Measurements from ENCODE around the gene RBMS3.
"Not testable (repeated sequence)": the region's sequence is repeated elsewhere in the genome, so short reads cannot be mapped to it uniquely, and the experiment has no call there.

The RBMS3 gene

DNA sequence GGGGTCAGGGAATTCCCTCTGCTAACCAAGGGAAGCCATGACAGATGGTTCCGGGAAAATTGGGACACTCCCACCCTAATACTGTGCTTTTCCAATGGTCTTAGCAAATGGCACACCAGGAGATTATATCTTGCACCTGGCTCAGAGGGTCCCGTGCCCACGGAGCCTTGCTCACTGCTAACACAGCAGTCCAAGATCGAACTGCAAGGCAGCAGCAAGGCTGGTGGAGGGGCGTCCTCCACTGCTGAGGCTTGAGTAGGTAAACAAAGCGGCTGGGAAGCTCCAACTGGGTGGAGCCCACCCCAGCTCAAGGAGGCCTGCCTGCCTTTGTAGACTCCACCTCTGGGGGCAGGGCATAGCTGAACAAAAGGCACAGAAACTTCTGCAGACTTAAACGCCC, 389.6 kb downstream of the RBMS3 start:
- DNase-seq (ENCODE audit: low read depth, low spot score): not testable (repeated sequence)

DNA sequence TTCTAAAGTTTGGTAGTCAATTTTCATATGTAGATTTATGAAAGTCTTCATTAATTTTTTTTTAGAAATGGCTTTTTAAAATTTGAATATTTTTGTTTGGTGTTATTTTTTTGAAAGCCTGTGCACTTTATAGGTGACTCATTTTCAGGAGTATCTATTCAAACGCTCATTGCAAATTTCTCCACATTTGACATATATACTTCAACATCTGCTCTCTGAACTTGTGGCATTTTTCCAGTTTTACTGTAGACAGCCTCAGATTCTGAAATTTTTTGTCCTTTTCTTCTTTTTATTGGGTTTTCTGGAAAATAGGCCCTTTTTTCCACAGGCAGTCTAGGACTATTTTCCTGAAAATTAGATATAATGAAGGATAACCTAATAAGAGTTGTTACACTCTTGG, 396.6 kb downstream of the RBMS3 start:
- no peak for DNase-seq (ENCODE audit: low read depth, low spot score)

DNA sequence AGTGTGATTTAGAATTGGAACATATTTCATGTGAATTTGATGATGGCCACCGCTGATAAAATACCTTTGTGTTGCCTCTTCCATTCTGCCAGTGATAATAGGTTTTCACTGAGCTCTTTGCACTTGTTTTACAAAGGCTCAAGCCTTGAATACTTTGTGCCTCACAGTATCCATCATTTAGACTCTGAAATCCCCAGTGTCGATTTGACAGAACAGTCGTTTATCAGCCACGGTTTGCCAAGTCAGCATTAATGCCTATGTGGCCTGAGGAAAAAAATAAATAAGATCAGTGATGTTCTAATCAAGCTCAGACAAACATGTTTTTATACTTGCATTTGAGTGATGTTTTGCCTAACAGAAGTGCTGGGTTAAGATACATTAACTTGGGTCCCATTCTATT, 399.1 kb downstream of the RBMS3 start:
- DNase-seq (ENCODE audit: low read depth, low spot score): no peak

DNA sequence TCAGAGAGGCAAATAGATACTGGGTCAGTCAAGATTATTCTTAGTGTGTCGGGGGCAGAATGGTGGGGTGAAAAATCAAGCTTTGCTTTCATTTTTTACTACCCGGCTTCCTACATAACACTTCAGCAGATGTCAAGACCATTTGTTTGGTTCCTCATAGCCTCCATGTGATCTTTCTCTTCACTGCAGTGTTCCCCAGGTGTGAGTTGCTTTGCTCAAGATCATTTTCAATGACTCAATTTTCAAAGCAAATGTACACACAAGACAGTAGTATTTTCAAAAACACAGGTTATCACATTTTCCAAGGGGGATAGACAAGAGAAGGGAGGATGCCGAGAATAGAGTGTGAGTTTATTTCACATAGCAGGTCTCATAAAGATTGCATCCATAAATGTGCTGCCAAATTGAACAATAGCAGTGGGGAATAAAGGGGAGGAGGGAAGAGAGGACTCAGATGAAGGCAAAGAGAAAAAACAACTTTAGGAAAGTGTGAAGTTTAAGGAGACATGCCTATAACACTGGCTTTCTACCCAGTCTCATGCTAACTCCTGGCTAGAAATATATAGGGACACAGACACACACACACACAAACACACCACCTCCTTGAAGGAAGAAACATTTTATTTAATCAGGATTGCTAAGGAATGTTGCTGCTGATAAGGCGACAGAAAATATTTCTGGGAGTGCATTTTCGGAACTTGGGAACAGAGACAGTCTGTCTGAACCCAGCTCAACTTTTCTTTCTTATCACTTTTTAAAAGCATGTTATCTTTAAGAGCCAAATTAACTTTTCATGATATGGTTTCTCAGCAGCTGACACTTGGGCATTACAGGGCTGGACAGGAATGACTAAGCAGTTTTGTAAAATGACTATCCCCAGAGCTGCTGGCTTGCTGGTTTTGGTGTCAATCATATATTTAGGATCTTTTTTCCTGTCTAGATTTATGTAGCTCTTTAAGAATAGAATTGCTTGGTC, 402.4 kb downstream of the RBMS3 start:
- no peak for DNase-seq (ENCODE audit: low read depth, low spot score)

DNA sequence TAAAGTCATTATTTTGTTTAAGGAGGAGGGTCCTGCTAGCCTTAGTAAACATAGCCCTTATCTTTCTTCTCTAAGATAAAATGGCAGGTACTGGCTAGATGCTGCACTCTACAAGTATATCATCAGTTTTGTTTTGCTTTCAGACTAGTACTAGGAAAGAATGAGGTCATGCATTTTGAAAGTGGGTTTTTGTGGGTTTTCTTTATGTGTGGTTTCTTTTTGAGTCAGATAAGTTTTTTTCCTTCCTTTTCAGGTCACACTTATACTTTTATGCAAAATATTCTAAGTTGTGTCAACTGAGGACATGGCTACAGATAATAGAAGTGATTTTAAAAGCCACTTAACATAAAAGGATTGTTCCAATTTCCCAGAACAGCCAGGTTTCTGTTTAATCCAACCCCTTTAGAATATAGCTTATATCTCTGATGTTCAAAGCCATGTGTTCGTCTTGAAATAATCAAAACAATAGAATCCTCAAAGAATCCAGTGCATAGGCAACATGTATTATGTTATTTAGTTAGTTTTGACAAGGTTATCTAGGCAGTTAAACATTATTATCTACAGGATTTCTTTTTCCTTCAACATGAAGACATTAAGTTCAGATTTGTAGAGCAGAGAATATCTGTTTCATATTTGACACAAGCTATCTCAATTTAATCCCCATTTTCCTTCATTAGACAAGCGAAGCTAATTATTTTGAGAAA, 406.2 kb downstream of the RBMS3 start:
- no peak for DNase-seq (ENCODE audit: low read depth, low spot score)

DNA sequence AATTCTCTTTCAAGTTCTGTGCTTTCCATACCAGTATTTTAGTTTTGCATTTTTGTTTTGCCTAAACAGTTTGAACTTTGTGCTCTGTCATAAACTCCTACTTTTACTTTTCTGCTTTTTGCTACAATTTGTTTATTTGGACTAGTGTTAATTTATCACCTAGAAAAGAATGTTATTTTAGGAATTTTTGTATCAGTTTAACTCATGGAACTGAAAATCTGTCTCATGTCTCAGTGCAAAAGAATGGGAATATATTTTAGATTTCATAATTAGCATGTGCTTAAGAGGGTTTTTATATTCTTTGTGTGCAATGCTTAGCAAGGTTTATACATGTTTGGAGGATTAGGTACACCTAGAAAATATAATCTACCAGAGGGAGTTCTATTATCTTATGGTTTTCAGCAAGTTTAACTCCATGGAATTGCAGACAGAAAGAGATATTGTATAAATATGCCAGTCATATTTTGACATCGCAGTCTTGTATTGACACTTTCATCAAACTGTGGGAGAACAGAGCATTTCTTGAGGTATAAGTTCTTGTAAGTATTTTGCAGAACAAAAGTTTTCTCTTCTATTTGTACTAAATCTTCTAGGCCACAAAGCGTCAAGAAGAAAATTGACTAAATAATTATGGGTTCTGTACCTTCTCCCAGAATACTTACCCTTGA, 409.9 kb downstream of the RBMS3 start:
- DNase-seq (ENCODE audit: low read depth, low spot score): no peak

- DNase-seq (ENCODE audit: low read depth, low spot score): no peak
These were observed 413.0 kb downstream of the RBMS3 start for GRCh38 chr3:29693863-29694262.

DNA sequence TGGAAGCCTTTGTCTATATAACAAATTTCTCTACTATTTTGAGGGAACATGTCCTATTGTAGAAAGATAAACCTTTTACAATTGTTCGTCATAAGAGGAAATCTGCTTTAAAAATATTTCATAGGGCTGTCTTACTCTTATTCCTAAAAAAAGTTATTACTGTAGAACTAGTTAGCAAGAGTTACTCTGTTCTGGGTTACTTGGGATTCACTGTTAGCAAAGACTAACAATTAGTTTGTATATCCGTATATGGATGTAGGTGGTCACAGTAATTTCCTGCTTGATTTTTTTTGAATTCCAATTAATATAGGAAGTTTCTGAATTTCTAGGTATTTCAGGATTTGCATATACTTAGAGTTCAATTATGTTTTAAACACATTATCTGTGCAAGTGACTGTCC, 413.5 kb downstream of the RBMS3 start:
- DNase-seq (ENCODE audit: low read depth, low spot score): no peak

GRCh38 chr3:29694783-29695182, 413.9 kb downstream of the RBMS3 start:
- no peak for DNase-seq (ENCODE audit: low read depth, low spot score)

GRCh38 chr3:29695201-29695600, 414.3 kb downstream of the RBMS3 start:
- DNase-seq (ENCODE audit: low read depth, low spot score): no peak

- DNase-seq (ENCODE audit: low read depth, low spot score): no peak
These were observed 414.9 kb downstream of the RBMS3 start for GRCh38 chr3:29695643-29696198.

DNA sequence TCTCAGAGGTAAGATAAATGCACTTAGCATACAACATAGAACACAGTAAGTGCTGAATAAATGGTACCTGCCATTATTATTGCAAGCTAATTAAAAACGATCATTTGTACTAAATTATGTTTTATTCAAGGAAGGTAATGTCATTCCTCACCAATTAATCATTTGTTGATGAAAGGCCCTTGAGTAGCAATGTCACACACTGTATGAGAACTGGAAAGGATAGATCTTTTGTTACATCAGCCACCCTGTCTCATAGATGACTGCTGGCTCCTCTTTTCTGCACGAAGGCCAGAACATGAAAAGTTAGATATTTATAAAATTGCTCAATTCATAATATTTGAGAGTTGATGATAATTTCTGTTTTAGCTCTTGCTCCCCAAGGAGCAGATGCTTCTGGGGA, 415.4 kb downstream of the RBMS3 start:
- DNase-seq (ENCODE audit: low read depth, low spot score): no peak

- no peak for DNase-seq (ENCODE audit: low read depth, low spot score)
These were observed 417.1 kb downstream of the RBMS3 start for GRCh38 chr3:29697989-29698388.

GRCh38 chr3:29700256-29700655, 419.4 kb downstream of the RBMS3 start:
- DNase-seq (ENCODE audit: low read depth, low spot score): no peak

GRCh38 chr3:29701326-29701983, 420.6 kb downstream of the RBMS3 start:
- DNase-seq (ENCODE audit: low read depth, low spot score): no peak

- no peak for DNase-seq (ENCODE audit: low read depth, low spot score)
These were observed 425.3 kb downstream of the RBMS3 start for GRCh38 chr3:29705906-29706844.

GRCh38 chr3:29708884-29709283, 428.0 kb downstream of the RBMS3 start:
- no peak for DNase-seq (ENCODE audit: low read depth, low spot score)

DNA sequence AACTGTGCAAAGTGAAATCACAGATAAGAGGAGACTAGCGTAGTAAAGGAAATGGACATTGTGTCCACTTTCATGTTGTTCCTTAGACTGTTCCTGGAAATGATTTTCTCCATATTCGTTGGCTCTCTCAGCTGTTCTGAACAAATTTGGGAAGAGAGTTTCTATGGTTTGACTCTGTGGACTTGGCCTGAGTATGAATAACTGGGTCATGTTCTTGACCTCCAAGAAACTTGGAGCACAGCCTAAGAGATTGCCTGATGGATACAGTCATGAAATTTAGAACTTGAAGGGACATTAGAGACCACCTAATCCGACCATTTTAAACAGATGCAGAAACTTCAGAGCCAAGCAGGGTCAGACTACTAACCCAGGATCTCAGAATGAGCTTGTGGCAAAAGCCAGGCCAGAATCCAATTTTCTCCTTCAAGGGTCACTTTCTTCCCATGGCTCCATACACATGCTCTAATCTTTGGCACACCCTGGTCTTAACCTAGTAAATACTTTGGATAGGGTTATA, 430.4 kb downstream of the RBMS3 start:
- no peak for DNase-seq (ENCODE audit: low read depth, low spot score)

GRCh38 chr3:29716213-29716612, 435.3 kb downstream of the RBMS3 start:
- no peak for DNase-seq (ENCODE audit: low read depth, low spot score)

DNA sequence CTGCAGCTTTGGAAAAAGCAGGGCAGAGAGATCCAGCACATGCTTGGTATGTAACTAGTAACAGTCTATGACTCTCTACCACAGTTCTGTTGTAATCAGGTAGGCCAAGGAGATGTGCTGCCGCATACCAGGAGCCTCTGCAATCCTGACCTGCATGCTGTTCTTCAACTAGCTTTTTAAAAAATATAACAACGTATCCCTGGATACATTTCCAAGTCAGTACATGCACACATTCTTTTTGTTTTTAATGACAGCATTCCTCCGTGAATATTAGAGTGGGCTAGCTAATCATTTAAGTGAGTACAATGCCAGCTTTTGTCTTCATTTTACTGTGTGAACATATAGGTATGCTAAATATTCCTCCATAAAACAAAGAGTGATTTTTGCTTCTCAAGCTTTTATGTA, 437.8 kb downstream of the RBMS3 start:
- DNase-seq (ENCODE audit: low read depth, low spot score): no peak
